Measurements from ENCODE around the gene ADCY10. TPM values are rescaled to one million over a fixed set of nuclear protein-coding genes. Genes with fewer than 3 reads are reported as not detected.
A peak's percentile ranks its signal among the peaks of the same experiment; 100 is the strongest.

ADCY10 gene, protein sequence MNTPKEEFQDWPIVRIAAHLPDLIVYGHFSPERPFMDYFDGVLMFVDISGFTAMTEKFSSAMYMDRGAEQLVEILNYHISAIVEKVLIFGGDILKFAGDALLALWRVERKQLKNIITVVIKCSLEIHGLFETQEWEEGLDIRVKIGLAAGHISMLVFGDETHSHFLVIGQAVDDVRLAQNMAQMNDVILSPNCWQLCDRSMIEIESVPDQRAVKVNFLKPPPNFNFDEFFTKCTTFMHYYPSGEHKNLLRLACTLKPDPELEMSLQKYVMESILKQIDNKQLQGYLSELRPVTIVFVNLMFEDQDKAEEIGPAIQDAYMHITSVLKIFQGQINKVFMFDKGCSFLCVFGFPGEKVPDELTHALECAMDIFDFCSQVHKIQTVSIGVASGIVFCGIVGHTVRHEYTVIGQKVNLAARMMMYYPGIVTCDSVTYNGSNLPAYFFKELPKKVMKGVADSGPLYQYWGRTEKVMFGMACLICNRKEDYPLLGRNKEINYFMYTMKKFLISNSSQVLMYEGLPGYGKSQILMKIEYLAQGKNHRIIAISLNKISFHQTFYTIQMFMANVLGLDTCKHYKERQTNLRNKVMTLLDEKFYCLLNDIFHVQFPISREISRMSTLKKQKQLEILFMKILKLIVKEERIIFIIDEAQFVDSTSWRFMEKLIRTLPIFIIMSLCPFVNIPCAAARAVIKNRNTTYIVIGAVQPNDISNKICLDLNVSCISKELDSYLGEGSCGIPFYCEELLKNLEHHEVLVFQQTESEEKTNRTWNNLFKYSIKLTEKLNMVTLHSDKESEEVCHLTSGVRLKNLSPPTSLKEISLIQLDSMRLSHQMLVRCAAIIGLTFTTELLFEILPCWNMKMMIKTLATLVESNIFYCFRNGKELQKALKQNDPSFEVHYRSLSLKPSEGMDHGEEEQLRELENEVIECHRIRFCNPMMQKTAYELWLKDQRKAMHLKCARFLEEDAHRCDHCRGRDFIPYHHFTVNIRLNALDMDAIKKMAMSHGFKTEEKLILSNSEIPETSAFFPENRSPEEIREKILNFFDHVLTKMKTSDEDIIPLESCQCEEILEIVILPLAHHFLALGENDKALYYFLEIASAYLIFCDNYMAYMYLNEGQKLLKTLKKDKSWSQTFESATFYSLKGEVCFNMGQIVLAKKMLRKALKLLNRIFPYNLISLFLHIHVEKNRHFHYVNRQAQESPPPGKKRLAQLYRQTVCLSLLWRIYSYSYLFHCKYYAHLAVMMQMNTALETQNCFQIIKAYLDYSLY (N-terminal part only)
- total RNA-seq = under 1 TPM; 0.33 to 0.48 TPM

DNA sequence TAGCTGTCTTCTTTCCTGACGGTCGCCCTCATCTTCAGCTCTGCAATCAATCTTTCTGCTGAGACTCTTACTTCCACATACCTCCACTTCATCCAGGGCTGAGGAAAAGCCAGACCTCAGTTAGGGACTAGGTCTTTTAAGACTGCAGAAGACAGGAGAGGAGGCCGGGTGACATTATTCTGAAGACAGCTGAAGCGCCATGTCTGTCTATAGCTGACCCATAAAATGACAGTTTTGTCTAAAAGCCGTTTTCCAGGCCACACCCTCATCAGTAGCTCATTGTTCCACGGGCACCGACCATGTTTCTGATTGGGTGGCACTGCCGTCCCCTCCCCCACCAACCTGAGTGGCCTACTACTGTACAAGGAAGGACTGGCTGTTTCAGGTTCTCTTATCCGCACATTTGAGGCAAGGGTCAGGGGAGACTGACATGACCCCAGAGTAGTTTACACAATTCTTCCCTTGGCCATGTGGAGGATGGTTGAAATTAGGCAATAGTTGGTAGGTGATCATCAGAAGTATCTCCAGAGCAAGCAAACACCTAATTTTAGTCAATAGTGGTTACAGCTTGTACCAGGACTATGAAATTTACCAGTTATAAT is at the start of gene ADCY10:
Gene ADCY10, minus strand, starts transcription at position 240 of the 602 bp plus-strand sequence. CDS start 8,994 bp downstream, outside the sequence.
- peaks cover 0 to 4% of the 10 kb centered on the region in 2 donors for H3K4me1 Mint-ChIP-seq (ENCODE audit: low read depth in 2 of 2)
- ATAC-seq (no peak), DNase-seq (ENCODE audit: low spot score) (no peak)
- peaks cover 15% of the 10 kb centered on the region for H3K36me3 Mint-ChIP-seq
- H3K27me3 Mint-ChIP-seq = peaks cover 5 to 6% of the 10 kb centered on the region in 2 donors
- no peak within 1 kb of the TSS for H3K4me3 Mint-ChIP-seq
- H3K9me3 Mint-ChIP-seq = peaks cover 6% of the 10 kb centered on the region
- no peak within 1 kb of the TSS for H3K27ac Mint-ChIP-seq

DNA sequence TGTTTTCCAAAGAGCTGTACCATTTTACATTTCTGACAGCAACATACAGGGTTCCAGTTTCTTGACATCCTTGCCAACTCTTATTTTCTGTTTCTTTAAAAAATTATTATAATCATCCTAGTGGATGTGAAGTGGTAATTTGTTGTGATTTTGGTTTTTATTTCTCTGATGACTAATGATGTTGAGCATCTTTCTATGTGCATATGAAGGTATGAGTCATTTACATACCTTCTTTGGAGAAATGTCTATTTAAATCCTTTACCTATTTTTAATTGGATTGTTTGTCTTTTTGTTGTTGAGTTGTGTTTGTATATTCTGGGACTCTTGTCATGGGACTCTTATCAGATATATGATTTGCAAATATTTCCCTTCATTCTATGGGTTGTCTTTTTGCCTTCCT is 43.8 kb upstream of the ADCY10 start:
- H3K9me3 Mint-ChIP-seq = no peaks in the 10 kb centered on the region
- no peaks in the 10 kb centered on the region for H3K27me3 Mint-ChIP-seq
- DNase-seq (ENCODE audit: low spot score) = no peak
- H3K4me3 Mint-ChIP-seq = no peak overlapping the region
- peaks cover 6% of the 10 kb centered on the region for H3K36me3 Mint-ChIP-seq
- no peak for ATAC-seq
- peaks cover 3 to 5% of the 10 kb centered on the region in 2 donors for H3K4me1 Mint-ChIP-seq (ENCODE audit: low read depth in 2 of 2)
- no peak overlapping the region for H3K27ac Mint-ChIP-seq

DNA sequence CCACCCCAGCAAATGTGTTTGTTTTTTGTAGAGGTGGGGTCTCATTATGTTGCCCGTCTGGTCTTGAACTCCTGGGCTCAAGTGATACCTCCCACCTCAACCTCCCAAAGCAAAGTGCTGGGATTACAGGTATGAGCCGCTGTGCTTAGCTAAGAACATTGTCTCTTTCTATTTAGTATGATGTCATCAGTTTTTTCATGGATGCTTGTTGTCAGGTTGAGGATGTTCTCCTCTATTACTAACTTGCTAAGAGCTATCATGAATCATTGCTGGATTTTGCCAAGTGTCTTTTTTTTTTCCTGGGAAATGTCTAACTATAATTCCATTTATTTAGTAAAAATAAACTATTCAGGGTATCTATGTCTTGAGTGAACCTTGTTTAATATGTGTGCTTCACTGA is 42.0 kb upstream of the ADCY10 start:
- DNase-seq (ENCODE audit: low spot score) (no peak), ATAC-seq (no peak)
- Mint-ChIP-seq H3K4me3 (no peak overlapping the region), H3K27me3 (no peaks in the 10 kb centered on the region), H3K4me1 (ENCODE audit: low read depth in 2 of 2) (peaks cover 4 to 9% of the 10 kb centered on the region in 2 donors), H3K9me3 (no peaks in the 10 kb centered on the region), H3K27ac (no peak overlapping the region), H3K36me3 (peaks cover 6% of the 10 kb centered on the region)

DNA sequence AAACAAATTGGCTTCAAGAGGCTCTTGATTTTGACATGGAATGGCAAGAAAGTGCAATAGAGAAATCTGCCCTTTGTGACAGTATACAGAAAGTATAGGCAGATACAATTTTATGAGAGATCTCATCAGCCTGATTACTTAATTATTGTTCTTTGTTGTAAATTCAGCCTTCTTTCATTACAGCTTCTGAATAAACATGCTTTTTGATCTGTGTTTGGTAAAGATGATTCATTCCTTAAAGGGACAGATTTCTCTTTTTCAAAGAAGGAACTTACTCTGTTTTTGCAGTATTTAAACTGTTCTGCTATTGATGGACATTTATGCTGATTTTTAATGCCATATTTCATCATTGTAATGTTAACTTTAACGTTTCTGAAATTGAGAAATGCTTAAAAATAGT is 36.6 kb upstream of the ADCY10 start:
- H3K9me3 Mint-ChIP-seq = no peaks in the 10 kb centered on the region
- peaks cover 6% of the 10 kb centered on the region for H3K36me3 Mint-ChIP-seq
- H3K27me3 Mint-ChIP-seq = no peaks in the 10 kb centered on the region
- ATAC-seq (no peak), DNase-seq (ENCODE audit: low spot score) (no peak)
- H3K27ac Mint-ChIP-seq = no peak overlapping the region
- no peak overlapping the region for H3K4me3 Mint-ChIP-seq
- H3K4me1 Mint-ChIP-seq (ENCODE audit: low read depth in 2 of 2) = peaks cover 19 to 21% of the 10 kb centered on the region in 2 donors

DNA sequence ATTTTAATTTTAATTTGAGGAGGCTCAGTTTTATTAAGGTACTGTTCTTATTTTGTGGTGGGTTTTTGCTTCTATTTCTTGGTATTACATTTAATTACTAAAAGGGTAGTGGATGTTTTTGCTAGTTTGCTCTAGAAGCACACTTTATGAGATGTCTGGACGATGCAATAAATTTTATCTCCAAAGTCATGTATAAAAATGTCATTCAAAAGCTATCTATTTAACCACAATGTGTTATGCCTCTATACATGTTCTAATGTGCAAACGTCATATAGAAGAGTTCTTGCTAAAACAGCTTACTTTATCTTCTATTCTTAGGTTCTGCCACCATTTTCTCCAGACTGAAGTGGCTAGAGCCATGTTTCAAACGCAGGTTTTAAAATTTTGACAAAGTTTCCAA is 35.9 kb upstream of the ADCY10 start:
- Mint-ChIP-seq H3K27ac (no peak overlapping the region), H3K36me3 (peaks cover 6% of the 10 kb centered on the region), H3K27me3 (no peaks in the 10 kb centered on the region), H3K4me3 (no peak overlapping the region), H3K4me1 (ENCODE audit: low read depth in 2 of 2) (peaks cover 19 to 26% of the 10 kb centered on the region in 2 donors), H3K9me3 (no peaks in the 10 kb centered on the region)
- no peak for ATAC-seq
- no peak for DNase-seq (ENCODE audit: low spot score)

DNA sequence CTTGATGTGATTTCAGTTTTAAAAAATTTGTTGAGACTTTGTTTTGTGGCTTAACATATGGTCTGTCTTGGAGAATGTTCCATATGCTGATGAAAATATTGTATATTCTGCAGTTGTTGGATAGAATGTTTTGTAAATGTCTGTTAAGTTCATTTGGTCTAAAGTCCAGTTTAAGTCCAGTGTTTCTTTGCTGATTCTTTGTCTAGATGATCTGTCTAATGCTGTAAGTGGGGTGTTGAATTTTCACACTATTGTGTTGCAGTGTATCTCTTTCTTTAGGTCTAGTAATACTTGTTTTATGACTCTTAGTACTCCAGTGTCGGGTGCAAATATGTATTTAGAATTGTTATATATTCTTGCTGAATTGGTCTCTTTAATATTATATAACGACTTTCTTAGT is 33.8 kb upstream of the ADCY10 start:
- peaks cover 25 to 28% of the 10 kb centered on the region in 2 donors for H3K4me1 Mint-ChIP-seq (ENCODE audit: low read depth in 2 of 2)
- DNase-seq (ENCODE audit: low spot score) (no peak), ATAC-seq (no peak)
- no peaks in the 10 kb centered on the region for H3K9me3 Mint-ChIP-seq
- no peaks in the 10 kb centered on the region for H3K27me3 Mint-ChIP-seq
- peak overlapping the region in 1 of 2 donors; percentile 52 for H3K27ac Mint-ChIP-seq
- H3K36me3 Mint-ChIP-seq = peaks cover 5% of the 10 kb centered on the region
- H3K4me3 Mint-ChIP-seq = no peak overlapping the region

DNA sequence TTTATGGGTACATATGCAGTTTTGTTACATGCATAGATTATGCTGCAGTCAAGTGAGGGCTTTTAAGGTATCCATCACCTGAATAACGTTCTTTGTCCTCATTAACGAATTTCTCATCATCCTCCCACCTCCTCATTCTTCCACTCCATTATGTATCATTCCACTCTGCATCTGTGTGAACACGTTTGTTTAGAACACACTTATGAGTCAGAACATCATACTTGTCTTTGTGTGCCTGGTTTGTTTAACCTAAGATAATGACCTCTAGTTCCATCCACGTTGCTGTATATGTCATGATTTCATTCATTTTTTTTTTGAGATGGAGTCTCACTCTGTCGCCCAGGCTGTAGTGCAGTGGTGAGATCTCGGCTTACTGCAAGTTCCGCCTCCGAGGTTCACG is 29.6 kb upstream of the ADCY10 start:
- DNase-seq (ENCODE audit: low spot score) (no peak), ATAC-seq (no peak)
- H3K27ac Mint-ChIP-seq = no peak overlapping the region
- H3K36me3 Mint-ChIP-seq = no peaks in the 10 kb centered on the region
- no peak overlapping the region for H3K4me3 Mint-ChIP-seq
- H3K9me3 Mint-ChIP-seq = no peaks in the 10 kb centered on the region
- H3K4me1 Mint-ChIP-seq (ENCODE audit: low read depth in 2 of 2) = peaks cover 21 to 24% of the 10 kb centered on the region in 2 donors
- H3K27me3 Mint-ChIP-seq = no peaks in the 10 kb centered on the region

DNA sequence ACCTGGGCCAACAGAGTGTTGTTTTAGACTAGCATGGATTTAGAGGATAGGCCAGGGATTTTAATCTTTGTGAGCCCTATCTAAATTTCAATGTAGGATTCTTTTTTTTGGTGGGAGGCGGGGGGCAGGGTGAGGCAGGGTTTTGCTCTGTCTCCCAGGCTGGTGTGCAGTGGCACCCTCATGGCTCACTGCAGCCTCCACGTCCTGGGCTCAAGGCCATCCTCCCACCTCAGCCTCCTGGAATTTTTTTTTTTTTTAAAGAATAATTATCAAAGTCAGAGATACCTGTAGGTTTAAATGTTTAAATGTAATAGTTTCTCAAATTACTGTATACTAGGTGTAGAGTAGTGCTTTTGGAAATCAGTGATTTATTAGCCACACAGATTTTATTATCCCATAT is 26.3 kb upstream of the ADCY10 start:
- H3K27me3 Mint-ChIP-seq = no peaks in the 10 kb centered on the region
- peaks cover 3% of the 10 kb centered on the region for H3K36me3 Mint-ChIP-seq
- no peak overlapping the region for H3K27ac Mint-ChIP-seq
- peaks cover 18 to 22% of the 10 kb centered on the region in 2 donors for H3K4me1 Mint-ChIP-seq (ENCODE audit: low read depth in 2 of 2)
- ATAC-seq = no peak
- H3K9me3 Mint-ChIP-seq = no peaks in the 10 kb centered on the region
- DNase-seq (ENCODE audit: low spot score) = no peak
- H3K4me3 Mint-ChIP-seq = no peak overlapping the region

DNA sequence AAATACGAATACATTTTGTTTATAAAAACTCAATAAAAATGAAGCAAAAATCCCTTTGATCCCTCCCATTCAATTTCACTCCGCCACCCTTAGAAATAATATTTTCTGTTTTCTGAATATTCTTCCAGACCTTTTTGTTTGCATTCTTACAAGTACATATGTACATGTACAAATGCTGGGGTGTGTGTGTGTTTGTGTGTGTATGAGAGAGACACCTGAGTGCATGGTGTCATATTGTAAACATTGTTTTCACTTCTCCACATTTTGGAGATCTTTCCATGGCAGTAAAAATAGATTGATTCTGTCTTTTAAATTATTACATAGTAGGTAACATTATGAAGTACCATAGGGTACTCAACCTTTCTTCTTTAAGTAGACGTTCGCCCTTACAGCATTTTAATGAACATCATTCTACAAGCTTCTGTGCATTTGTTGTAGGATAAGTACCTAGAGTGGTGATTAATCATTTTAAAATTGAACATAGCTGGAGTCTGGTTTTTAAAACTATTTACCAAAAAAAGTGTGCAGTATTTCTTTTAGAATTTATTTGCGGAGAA is 24.2 kb upstream of the ADCY10 start:
- H3K4me1 Mint-ChIP-seq (ENCODE audit: low read depth in 2 of 2) = peaks cover 27 to 32% of the 10 kb centered on the region in 2 donors
- DNase-seq (ENCODE audit: low spot score) (no peak), ATAC-seq (no peak)
- peak overlapping the region; percentile 89 to 90 for H3K27ac Mint-ChIP-seq
- H3K4me3 Mint-ChIP-seq = peak overlapping the region; percentile 97
- peaks cover 6% of the 10 kb centered on the region for H3K36me3 Mint-ChIP-seq
- no peaks in the 10 kb centered on the region for H3K27me3 Mint-ChIP-seq
- H3K9me3 Mint-ChIP-seq = no peaks in the 10 kb centered on the region

DNA sequence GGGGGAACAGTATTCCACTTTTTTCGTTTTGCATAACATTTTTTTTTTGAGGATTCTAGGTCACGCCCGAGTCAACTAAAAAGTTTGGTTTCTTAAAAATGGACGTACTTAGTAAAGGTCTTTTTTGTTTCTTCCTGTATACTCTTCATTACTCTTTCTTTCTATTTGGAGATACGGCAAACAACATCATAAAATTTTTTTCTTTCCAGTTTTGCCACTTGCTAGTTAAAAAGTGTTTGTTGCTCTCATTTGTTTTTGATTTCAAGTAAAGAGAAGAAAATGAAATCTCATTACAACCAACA is 23.7 kb upstream of the ADCY10 start:
- Mint-ChIP-seq H3K4me1 (ENCODE audit: low read depth in 2 of 2) (peaks cover 27 to 32% of the 10 kb centered on the region in 2 donors), H3K9me3 (no peaks in the 10 kb centered on the region), H3K4me3 (peak overlapping the region; percentile 97), H3K27me3 (no peaks in the 10 kb centered on the region), H3K27ac (peak overlapping the region; percentile 89 to 90), H3K36me3 (peaks cover 6% of the 10 kb centered on the region)
- DNase-seq (ENCODE audit: low spot score) = no peak
- no peak for ATAC-seq

DNA sequence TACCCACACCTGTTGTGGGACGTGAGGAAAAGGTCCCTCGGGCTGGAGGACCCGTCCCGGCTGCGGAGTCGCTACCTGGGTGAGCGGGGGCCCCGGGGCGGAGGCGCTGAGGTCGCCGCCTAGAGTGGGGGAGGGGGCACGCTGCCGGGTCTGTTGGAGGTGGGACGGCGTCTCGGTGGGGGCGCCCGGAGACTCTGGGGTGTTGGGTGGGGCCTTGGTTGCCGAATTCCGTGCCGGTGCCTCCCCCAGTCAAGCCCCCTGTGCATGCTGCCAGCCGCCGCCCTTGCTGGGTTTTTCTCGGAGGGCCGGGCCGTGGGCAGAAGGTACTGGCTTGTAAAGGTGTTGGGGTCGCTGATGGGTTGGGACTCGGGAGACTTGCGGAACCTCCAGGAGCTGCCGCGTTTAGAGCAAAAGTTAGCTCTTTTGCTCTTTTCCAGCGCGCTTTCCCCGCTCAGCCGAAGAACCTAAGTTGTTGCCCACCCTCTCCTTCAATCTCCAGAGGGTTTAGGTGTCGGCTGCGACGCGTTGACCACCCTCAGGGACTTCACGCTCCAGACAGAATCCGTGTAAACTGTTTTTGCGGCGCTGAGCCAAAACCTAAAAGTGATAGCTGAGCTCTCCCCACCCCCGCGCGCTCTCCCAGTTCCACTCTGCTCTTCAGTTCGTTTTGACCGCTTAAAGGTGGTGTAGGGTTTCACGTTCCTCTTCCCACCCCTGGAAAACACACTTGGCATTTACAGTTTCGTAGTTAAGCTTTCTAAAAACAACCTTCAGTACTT is 23.2 kb upstream of the ADCY10 start, which contains the start of gene MPC2:
Gene MPC2, minus strand, starts transcription at position 143 of the 779 bp plus-strand sequence. CDS start 1,231 bp downstream, outside the sequence.
- Mint-ChIP-seq H3K27me3 (no peaks in the 10 kb centered on the region), H3K9me3 (no peaks in the 10 kb centered on the region), H3K27ac (peak within 1 kb of the TSS; percentile 89 to 90), H3K4me1 (ENCODE audit: low read depth in 2 of 2) (peaks cover 27 to 32% of the 10 kb centered on the region in 2 donors), H3K36me3 (peaks cover 6% of the 10 kb centered on the region), H3K4me3 (peak within 1 kb of the TSS; percentile 97)
- ATAC-seq (peak; percentile 3 to 22), DNase-seq (ENCODE audit: low spot score) (peak; percentile 74)

Measured in natural killer cell treated with Interleukin-12 subunit alpha and Interleukin-12 subunit beta and Interleukin-15 and Interleukin-18, amount 100 ng/mL, for 72 hours (primary cell).